Panc1 (cell line): Measurements from ENCODE around the gene HIF1A. TPM values are rescaled to one million over a fixed set of nuclear protein-coding genes. Genes with fewer than 3 reads are reported as not detected.

Source experiments
- ATAC-seq: fragments of 200-7000 bp; cut with Tn5 transposase; 2 replicates; pipeline ENCODE4 v1.9.1; 2020; ENCODE audit warnings: mild to moderate bottlenecking, moderate library complexity
- BruUV-seq: library from RNA; stranded (reverse); fragments of 400-500 nt; replicated peaks from 2 replicates; lab custom pipeline; 2021; lab: Mats Ljungman, UMichigan
- CTCF ChIA-PET: fragments of 300-600 bp; sonication (Branson Sonifier 250); formaldehyde crosslinking; loops from one replicate; lab custom pipeline; 2022; ENCODE audit warnings: antibody characterized with exemption; lab: Charles Lee
- POLR2A ChIA-PET: fragments of 300-600 bp; sonication (Branson Sonifier 250); formaldehyde crosslinking; loops from one replicate; lab custom pipeline; 2022; ENCODE audit warnings: antibody characterized with exemption; lab: Charles Lee
- DNase-seq: peaks from one replicate; pipeline ENCODE4 v3.0.0-alpha.2; 2010; ENCODE audit warnings: low read depth, low spot score
- H3K27ac ChIP-seq: 2 replicates; pipeline ENCODE4 v1.5.1; 2011; ENCODE audit warnings: mild to moderate bottlenecking, low read length, inconsistent platforms
- H3K27me3 ChIP-seq: fragments of 200-500 bp; sonication (Bioruptor generic); 2 replicates; pipeline ENCODE4 v1.6.0; 2014; ENCODE audit warnings: low read length, inconsistent platforms; ENCODE audit not compliant: control insufficient read depth, insufficient read depth
- H3K36me3 ChIP-seq: fragments of 200-500 bp; sonication (Bioruptor generic); 2 replicates; pipeline ENCODE4 v1.5.1; 2014; ENCODE audit warnings: inconsistent platforms, mild to moderate bottlenecking, low read length, moderate library complexity; ENCODE audit not compliant: control insufficient read depth, insufficient read depth
- H3K4me1 ChIP-seq: 2 replicates; pipeline ENCODE4 v1.5.1; 2011; ENCODE audit warnings: inconsistent platforms, mild to moderate bottlenecking, low read length, moderate library complexity; ENCODE audit not compliant: control insufficient read depth, insufficient read depth
- H3K4me3 ChIP-seq, 2 experiments: 2 replicates each; pipeline ENCODE4 v1.5.1; 2011 to 2012; ENCODE audit warnings: low read depth in 2 of 2, low read length in 2 of 2, mild to moderate bottlenecking in 2 of 2, inconsistent platforms in 1 of 2, moderate library complexity in 1 of 2
- H3K9me3 ChIP-seq: fragments of 200-500 bp; sonication (Bioruptor generic); 2 replicates; pipeline ENCODE4 v1.5.1; 2014; ENCODE audit warnings: low read depth, mild to moderate bottlenecking, inconsistent platforms, low read length, moderate library complexity; ENCODE audit not compliant: control insufficient read depth, insufficient read depth
- CTCF ChIP-seq: fragments of 450-650 bp; IDR thresholded peaks from 2 replicates; pipeline ENCODE4 v1.5.1; 2017; ENCODE audit warnings: mild to moderate bottlenecking
- POLR2AphosphoS5 ChIP-seq: IDR thresholded peaks from 2 replicates; pipeline ENCODE4 v1.6.1; 2012; ENCODE audit warnings: mild to moderate bottlenecking, low read depth, low read length, moderate library complexity
- REST ChIP-seq, 2 experiments: IDR thresholded peaks; 2 replicates each; pipeline ENCODE4 v1.6.1; 2011 to 2012; ENCODE audit warnings: low read depth in 2 of 2, control low read depth in 1 of 2, low read length in 1 of 2, mild to moderate bottlenecking in 1 of 2, moderate library complexity in 1 of 2; ENCODE audit not compliant: insufficient read depth in 1 of 2
- SIN3A ChIP-seq: IDR thresholded peaks from 2 replicates; pipeline ENCODE4 v1.6.1; 2012; ENCODE audit warnings: low read depth, mild to moderate bottlenecking, low read length, moderate library complexity, borderline replicate concordance; ENCODE audit not compliant: insufficient read depth
- TCF7L2 ChIP-seq: IDR thresholded peaks from 2 replicates; pipeline ENCODE4 v1.6.1; 2011; ENCODE audit warnings: mild to moderate bottlenecking, low read depth, low read length, inconsistent platforms
- in situ Hi-C: cut with HindIII; loops from 2 replicates; pipeline ENCODE4 v1.10.0; 2016; ENCODE audit warnings: low sequenced_read_pairs, low pct_unique_long_range_greater_than_20kb
- intact Hi-C: fragments of 100-400 bp; cut with micrococcal nuclease; formaldehyde crosslinking; loops from one replicate; pipeline ENCODE4 v1.10.0; 2022; ENCODE audit not compliant: unreplicated experiment
- total RNA-seq: library from RNA; stranded (reverse); gene quantifications from one replicate; pipeline ENCODE4 v1.2.1, GENCODE V29; 2021; ENCODE audit not compliant: unreplicated experiment

Gene HIF1A
- total RNA-seq, 1 experiment from 2014 or later: 83.4 TPM

GRCh38 chr14:61774861-61775260, 79.5 kb downstream of the HIF1A start:
- ATAC-seq: no peak
- TF ChIP-seq REST (IDR thresholded peaks at IDR 0.05; ENCODE audit: insufficient read depth in 1 of 2, low read depth in 2 of 2, low read length in 1 of 2) (no peak), CTCF (no peak), SIN3A (no peak), TCF7L2 (no peak), POLR2AphosphoS5 (no peak)
- H3K36me3 ChIP-seq: peaks cover 12% of the 10 kb centered on the region
- BruUV-seq: no TSS peak
- no peak for DNase-seq
- in situ Hi-C loops: no loop called here
- no peaks in the 10 kb centered on the region for H3K27me3 ChIP-seq
- no peak overlapping the region for H3K4me3 ChIP-seq
- no peaks in the 10 kb centered on the region for H3K9me3 ChIP-seq
- no peaks in the 10 kb centered on the region for H3K4me1 ChIP-seq
- CTCF ChIA-PET: no interaction called here
- intact Hi-C loops: no loop called here
- H3K27ac ChIP-seq: no peak overlapping the region
- POLR2A ChIA-PET: no interaction called here

GRCh38 chr14:61780125-61780524, 84.8 kb downstream of the HIF1A start:
- Histone ChIP-seq H3K27me3 (no peaks in the 10 kb centered on the region), H3K9me3 (no peaks in the 10 kb centered on the region), H3K4me1 (no peaks in the 10 kb centered on the region), H3K36me3 (peaks cover 22% of the 10 kb centered on the region), H3K4me3 (no peak overlapping the region), H3K27ac (no peak overlapping the region)
- ChIA-PET POLR2A (no interaction called here), CTCF (no interaction called here)
- in situ Hi-C loops: no loop called here
- BruUV-seq: no TSS peak
- intact Hi-C loops: no loop called here
- no peak for ATAC-seq
- TF ChIP-seq REST (IDR thresholded peaks at IDR 0.05; ENCODE audit: insufficient read depth in 1 of 2, low read depth in 2 of 2, low read length in 1 of 2) (no peak), POLR2AphosphoS5 (no peak), SIN3A (no peak), CTCF (no peak), TCF7L2 (no peak)
- DNase-seq: no peak
